Epithelial cell of prostate (primary cell): ENCODE results near the gene ANKRD39.

ENCODE experiments used
- DNase-seq: peaks from one replicate; pipeline ENCODE4 v3.0.0-alpha.2; 2011; ENCODE audit warnings: low read depth, low spot score
- H3K27ac ChIP-seq: fragments of 450-650 bp; 2 replicates; pipeline ENCODE4 v1.5.1; 2017; ENCODE audit warnings: mild to moderate bottlenecking

ANKRD39 gene

GRCh38 chr2:96860065-96861029 lies 2.5 kb upstream of the ANKRD39 start:
- DNase-seq, result no peak

GRCh38 chr2:96859681-96860064 lies 1.9 kb upstream of the ANKRD39 start:
- DNase-seq, result no peak
- H3K27ac ChIP-seq, result no peak overlapping the region

More at GRCh38 chr2:96860065-96861029, 2.5 kb upstream of the ANKRD39 start:
- no peak overlapping the region for H3K27ac ChIP-seq

GRCh38 chr2:96859099-96859649 lies 1.4 kb upstream of the ANKRD39 start:
- H3K27ac ChIP-seq, result no peak overlapping the region
- no peak for DNase-seq

- no peak for DNase-seq
- H3K27ac ChIP-seq, result no peak overlapping the region
Measured at GRCh38 chr2:96856776-96857666, 795 bp downstream of the ANKRD39 start.

GRCh38 chr2:96853321-96853720 lies 4.5 kb downstream of the ANKRD39 start:
- no peak overlapping the region for H3K27ac ChIP-seq
- DNase-seq, result no peak

GRCh38 chr2:96852667-96853066 lies 5.1 kb downstream of the ANKRD39 start:
- no peak for DNase-seq
- no peak overlapping the region for H3K27ac ChIP-seq

- H3K27ac ChIP-seq, result no peak overlapping the region
- no peak for DNase-seq
Measured at GRCh38 chr2:96848264-96848663, 9.6 kb downstream of the ANKRD39 start.

- no peak for DNase-seq
- no peak overlapping the region for H3K27ac ChIP-seq
Measured at GRCh38 chr2:96847586-96847985, 10.2 kb downstream of the ANKRD39 start.

GRCh38 chr2:96846825-96847224 lies 11.0 kb downstream of the ANKRD39 start:
- DNase-seq, result no peak
- no peak overlapping the region for H3K27ac ChIP-seq

GRCh38 chr2:96844405-96844808 lies 13.4 kb downstream of the ANKRD39 start:
- no peak overlapping the region for H3K27ac ChIP-seq
- DNase-seq, result no peak

GRCh38 chr2:96843538-96844268 lies 14.1 kb downstream of the ANKRD39 start, which contains the start of gene ANKRD23:
ANKRD23 (minus strand) TSS chr2:96844021; CDS start chr2:96843992, 29 bp downstream.
- no peak for DNase-seq
- H3K27ac ChIP-seq, result no peak within 1 kb of the TSS

GRCh38 chr2:96842600-96842999 lies 15.2 kb downstream of the ANKRD39 start:
- DNase-seq, result no peak
- no peak overlapping the region for H3K27ac ChIP-seq

- no peak for DNase-seq
Measured at GRCh38 chr2:96841701-96842495, 15.9 kb downstream of the ANKRD39 start.

GRCh38 chr2:96839875-96840850 lies 17.7 kb downstream of the ANKRD39 start:
- no peak overlapping the region for H3K27ac ChIP-seq
- no peak for DNase-seq

More at GRCh38 chr2:96841701-96842495, 15.9 kb downstream of the ANKRD39 start:
- no peak overlapping the region for H3K27ac ChIP-seq

GRCh38 chr2:96839293-96839874 lies 18.4 kb downstream of the ANKRD39 start:
- no peak overlapping the region for H3K27ac ChIP-seq
- DNase-seq, result no peak

GRCh38 chr2:96838345-96839292 lies 19.2 kb downstream of the ANKRD39 start:
- no peak for DNase-seq
- H3K27ac ChIP-seq, result no peak overlapping the region
